D721Med (cell line): ENCODE results near the gene ADIRF.

ENCODE experiments used
- DNase-seq: peaks from one replicate; pipeline ENCODE4 v3.0.0; 2011; ENCODE audit warnings: low spot score; ENCODE audit not compliant: insufficient read length
- FAIRE-seq: peaks from 2 replicates; lab custom pipeline; 2011; peaks lifted over from hg19 to GRCh38; lab: Jason Lieb, UNC
- TF ChIP-seq, protein P1 (sequence below): IDR thresholded peaks from 2 replicates; pipeline ENCODE4 v1.5.1; 2012; ENCODE audit warnings: mild to moderate bottlenecking, control low read depth; ENCODE audit not compliant: insufficient read depth; ENCODE audit errors: missing control alignments

ADIRF gene

GRCh38 chr10:86958901-86959736 lies 9.2 kb upstream of the ADIRF start:
- TF ChIP-seq, protein P1, sequence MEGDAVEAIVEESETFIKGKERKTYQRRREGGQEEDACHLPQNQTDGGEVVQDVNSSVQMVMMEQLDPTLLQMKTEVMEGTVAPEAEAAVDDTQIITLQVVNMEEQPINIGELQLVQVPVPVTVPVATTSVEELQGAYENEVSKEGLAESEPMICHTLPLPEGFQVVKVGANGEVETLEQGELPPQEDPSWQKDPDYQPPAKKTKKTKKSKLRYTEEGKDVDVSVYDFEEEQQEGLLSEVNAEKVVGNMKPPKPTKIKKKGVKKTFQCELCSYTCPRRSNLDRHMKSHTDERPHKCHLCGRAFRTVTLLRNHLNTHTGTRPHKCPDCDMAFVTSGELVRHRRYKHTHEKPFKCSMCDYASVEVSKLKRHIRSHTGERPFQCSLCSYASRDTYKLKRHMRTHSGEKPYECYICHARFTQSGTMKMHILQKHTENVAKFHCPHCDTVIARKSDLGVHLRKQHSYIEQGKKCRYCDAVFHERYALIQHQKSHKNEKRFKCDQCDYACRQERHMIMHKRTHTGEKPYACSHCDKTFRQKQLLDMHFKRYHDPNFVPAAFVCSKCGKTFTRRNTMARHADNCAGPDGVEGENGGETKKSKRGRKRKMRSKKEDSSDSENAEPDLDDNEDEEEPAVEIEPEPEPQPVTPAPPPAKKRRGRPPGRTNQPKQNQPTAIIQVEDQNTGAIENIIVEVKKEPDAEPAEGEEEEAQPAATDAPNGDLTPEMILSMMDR = no peak
- FAIRE-seq = no peak
- no peak for DNase-seq

DNA sequence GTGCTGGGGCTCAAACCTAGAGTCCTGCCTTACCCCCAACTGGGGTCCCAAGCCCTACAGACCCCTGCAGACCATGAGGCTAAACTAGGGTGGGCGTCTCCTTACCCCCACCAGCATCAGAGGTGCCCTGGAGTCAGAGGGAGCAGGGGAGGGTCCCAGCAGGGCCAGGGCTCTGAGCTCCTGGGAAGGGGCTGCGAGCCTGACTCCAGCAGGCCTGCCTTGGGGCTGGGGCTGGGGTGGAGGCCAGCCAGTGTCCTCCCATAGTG lies 8.6 kb upstream of the ADIRF start:
- TF ChIP-seq, protein P1 = no peak
- FAIRE-seq = no peak
- DNase-seq = no peak

DNA sequence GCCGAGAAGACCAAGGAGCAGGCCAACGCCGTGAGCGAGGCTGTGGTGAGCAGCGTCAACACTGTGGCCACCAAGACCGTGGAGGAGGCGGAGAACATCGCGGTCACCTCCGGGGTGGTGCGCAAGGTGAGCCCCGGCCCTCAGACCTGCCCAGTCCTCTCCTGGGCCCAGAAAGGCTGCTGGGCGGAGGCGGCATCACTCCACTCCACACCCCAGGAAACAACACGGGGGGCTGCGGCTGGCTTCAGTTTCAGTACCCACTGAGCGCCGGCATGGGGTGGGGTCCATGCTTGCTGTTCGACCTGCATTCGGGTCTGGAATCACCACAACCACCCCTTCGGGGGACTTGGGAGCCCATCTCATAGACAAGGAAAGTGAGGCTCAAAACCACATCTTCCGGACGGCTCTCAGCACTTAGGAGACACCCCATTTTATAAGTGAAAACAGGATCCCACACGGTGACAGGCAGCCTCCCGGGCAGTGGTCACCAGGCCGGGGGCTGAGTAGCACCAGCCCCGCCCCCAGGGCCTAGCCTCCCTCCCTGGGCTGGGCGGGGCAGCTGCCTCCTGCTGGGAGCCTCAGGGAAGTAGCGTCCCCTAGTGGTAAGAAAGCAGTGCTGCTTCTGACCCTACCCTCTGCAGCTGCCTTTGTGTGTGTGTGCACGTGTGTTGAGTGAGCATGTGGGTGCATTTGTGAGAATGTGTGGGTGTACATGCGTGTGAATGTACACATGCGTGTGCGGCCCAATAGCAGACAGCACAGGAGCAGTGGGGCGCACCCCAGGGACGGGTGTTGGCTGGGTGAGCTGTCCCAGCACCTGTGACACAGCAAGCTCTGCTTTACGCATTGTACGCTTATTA lies 8.0 kb upstream of the ADIRF start:
- TF ChIP-seq, protein P1 = peak; percentile 75
- no peak for FAIRE-seq
- DNase-seq = peak; percentile 65

DNA sequence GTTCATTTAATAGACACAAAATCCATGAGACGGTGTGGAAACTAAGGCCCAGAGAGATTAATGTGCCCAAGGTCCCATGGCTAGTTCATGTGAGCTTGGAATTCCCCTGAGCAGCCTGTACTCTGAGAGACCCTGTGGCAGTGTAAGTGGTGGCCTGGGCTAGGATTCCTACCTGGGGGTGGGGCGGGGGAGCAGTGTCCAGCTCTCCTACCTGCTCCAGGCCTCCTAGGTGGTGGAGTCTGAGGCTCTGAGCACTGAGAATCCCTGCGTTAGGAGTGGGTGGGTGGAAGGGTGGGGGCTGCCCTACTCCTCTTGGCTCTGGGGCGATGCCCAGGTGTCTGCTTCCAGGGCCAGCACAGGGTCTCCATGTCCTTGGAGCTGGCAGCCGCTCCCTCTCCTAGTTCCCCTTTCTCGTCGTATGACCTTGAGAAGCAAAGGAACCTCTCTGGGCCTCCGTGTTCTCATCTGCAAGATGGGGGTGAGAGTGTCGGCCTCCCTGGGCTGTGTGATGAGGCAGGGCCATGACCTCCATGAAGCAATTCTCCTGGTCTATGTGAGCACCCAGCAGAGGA lies 7.3 kb upstream of the ADIRF start:
- DNase-seq (no peak), FAIRE-seq (no peak)
- TF ChIP-seq, protein P1 = no peak

DNA sequence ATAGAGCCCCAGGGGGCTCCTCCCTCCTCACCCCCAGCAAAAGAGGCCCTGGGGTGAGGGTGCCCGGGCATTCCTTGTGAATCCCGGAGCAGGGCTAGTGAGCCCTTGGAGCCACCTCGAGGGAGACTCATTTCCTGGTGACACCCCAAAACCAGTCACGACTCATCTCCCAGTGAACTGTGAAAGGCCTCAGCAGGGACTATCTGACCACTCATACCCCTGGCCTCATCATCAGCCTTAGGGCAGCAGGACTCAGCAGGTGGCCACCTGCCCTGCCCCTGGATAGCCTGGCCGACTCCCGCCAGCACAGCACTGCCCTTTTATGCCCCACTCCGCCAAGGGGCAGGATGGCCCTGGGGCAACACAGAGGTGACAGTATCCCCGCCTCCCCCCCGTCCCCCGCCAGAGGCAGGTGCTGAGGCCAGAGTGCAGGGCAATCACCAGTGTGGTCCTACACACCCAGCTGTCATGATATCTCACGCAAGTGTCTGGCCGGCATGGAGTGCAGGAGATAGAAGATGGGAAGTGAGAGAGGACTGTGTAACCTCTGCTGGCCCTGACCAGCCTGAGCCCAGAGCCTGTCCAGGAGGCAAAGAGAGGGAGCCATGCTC lies 6.7 kb upstream of the ADIRF start:
- FAIRE-seq (no peak), DNase-seq (no peak)
- TF ChIP-seq, protein P1 = no peak

GRCh38 chr10:86962136-86962980 lies 5.9 kb upstream of the ADIRF start:
- TF ChIP-seq, protein P1 = no peak
- no peak for DNase-seq
- no peak for FAIRE-seq
